GM12878 (cell line): ENCODE results near the gene FBN3. TPM values are rescaled to one million over a fixed set of nuclear protein-coding genes. Genes with fewer than 3 reads are reported as not detected.

Source experiments
- CBFB ChIP-seq: IDR thresholded peaks from 2 replicates; pipeline ENCODE4 v1.6.1; 2016; ENCODE audit warnings: antibody characterized with exemption, low read depth
- ESRRA ChIP-seq: IDR thresholded peaks from 2 replicates; pipeline ENCODE4 v1.6.1; 2012; ENCODE audit warnings: mild to moderate bottlenecking, low read length, improper control_type of control experiment
- HDAC2 ChIP-seq: fragments of 200-600 bp; sonication (generic); IDR thresholded peaks from 2 replicates; pipeline ENCODE4 v1.6.1; 2017
- HDGF ChIP-seq: fragments of 450-650 bp; IDR thresholded peaks from 2 replicates; pipeline ENCODE4 v1.6.1; 2016; ENCODE audit warnings: antibody characterized with exemption
- KDM1A ChIP-seq: fragments of 200-600 bp; sonication (generic); IDR thresholded peaks from 2 replicates; pipeline ENCODE4 v1.6.1; 2016; ENCODE audit warnings: borderline replicate concordance
- MEF2B ChIP-seq: fragments of 450-650 bp; IDR thresholded peaks from 2 replicates; pipeline ENCODE4 v1.6.1; 2018; ENCODE audit warnings: mild to moderate bottlenecking, moderate library complexity; ENCODE audit not compliant: partially characterized antibody, poor library complexity, severe bottlenecking
- MTA2 ChIP-seq: fragments of 450-650 bp; IDR thresholded peaks from 2 replicates; pipeline ENCODE4 v1.6.1; 2016; ENCODE audit warnings: low read depth, mild to moderate bottlenecking, moderate library complexity
- MXI1 ChIP-seq: fragments of 150-350 bp; IDR thresholded peaks from 2 replicates; pipeline ENCODE4 v1.6.1; 2011; ENCODE audit warnings: low read depth, mild to moderate bottlenecking, inconsistent platforms, low read length, improper control_type of control experiment
- NBN ChIP-seq: fragments of 450-650 bp; IDR thresholded peaks from 2 replicates; pipeline ENCODE4 v1.6.1; 2016
- NFXL1 ChIP-seq: fragments of 450-650 bp; IDR thresholded peaks from 2 replicates; pipeline ENCODE4 v1.6.1; 2017; ENCODE audit warnings: antibody characterized with exemption, mild to moderate bottlenecking, borderline replicate concordance
- POLR2A ChIP-seq: IDR thresholded peaks from 2 replicates; pipeline ENCODE4 v1.6.1; 2011; ENCODE audit warnings: low read depth, mild to moderate bottlenecking, low read length
- RBBP5 ChIP-seq: fragments of 200-600 bp; sonication (generic); conservative IDR thresholded peaks from 2 replicates; pipeline ENCODE4 v1.6.1; 2016
- RFX5 ChIP-seq: IDR thresholded peaks from 2 replicates; pipeline ENCODE4 v1.6.1; 2011; ENCODE audit warnings: low read depth, low read length, improper control_type of control experiment
- SMARCA5 ChIP-seq: fragments of 450-650 bp; IDR thresholded peaks from 2 replicates; pipeline ENCODE4 v1.6.1; 2017; ENCODE audit warnings: mild to moderate bottlenecking
- ZNF207 ChIP-seq: fragments of 450-650 bp; IDR thresholded peaks from 2 replicates; pipeline ENCODE4 v1.6.1; 2014; ENCODE audit warnings: antibody characterized with exemption, mild to moderate bottlenecking, borderline replicate concordance
- ZNF217 ChIP-seq: fragments of 450-650 bp; IDR thresholded peaks from 2 replicates; pipeline ENCODE4 v1.6.1; 2017; ENCODE audit warnings: antibody characterized with exemption, mild to moderate bottlenecking
- ZNF384 ChIP-seq: IDR thresholded peaks from 2 replicates; pipeline ENCODE4 v1.6.1; 2012; ENCODE audit warnings: low read depth, mild to moderate bottlenecking, low read length, improper control_type of control experiment, borderline replicate concordance
- ZSCAN29 ChIP-seq: fragments of 450-650 bp; IDR thresholded peaks from 2 replicates; pipeline ENCODE4 v1.6.1; 2017; ENCODE audit warnings: mild to moderate bottlenecking, moderate library complexity
- polyA plus RNA-seq, 11 experiments: library from polyadenylated mRNA; depleted of rRNA in 4 of 11; unstranded in 6 of 11; stranded (reverse) in 5 of 11; fragments of >200 nt; fragmentation: Nextera tagmentation in 4 of 11; fragmentation: Illumina TruSeq in 1 of 11; extraction: Ambion mirVana in 4 of 11; extraction: Trizol in 1 of 11; gene quantifications; 1 replicate in 1 of 11; 2 replicates in 10 of 11; pipeline versions ENCODE4 v1.2.1 to v1.2.3, GENCODE V29; 2011 to 2016; ENCODE audit warnings: inconsistent platforms in 2 of 11, missing spikeins in 2 of 11, low read depth in 1 of 11
- total RNA-seq, 4 experiments: library from RNA; depleted of rRNA in 3 of 4; stranded (reverse); fragments of >200 nt in 3 of 4; fragmentation: Illumina TruSeq in 1 of 4; extraction: Trizol in 1 of 4; gene quantifications; 2 replicates each; pipeline versions ENCODE4 v1.2.1 to v1.2.3, GENCODE V29; 2013 to 2021
- TF ChIP-seq, protein P1 (sequence below): fragments of 450-650 bp; IDR thresholded peaks from 2 replicates; pipeline ENCODE4 v1.6.1; 2016; ENCODE audit warnings: mild to moderate bottlenecking, moderate library complexity, borderline replicate concordance
- TF ChIP-seq, protein P2 (sequence below): fragments of 450-650 bp; IDR thresholded peaks from 2 replicates; pipeline ENCODE4 v1.6.1; 2017; ENCODE audit warnings: mild to moderate bottlenecking, moderate library complexity

FBN3 gene
- total and polyA plus RNA-seq, 10 of the 15 experiments (the other 5 are each of a cell fraction or from before 2014, with no cell fraction given), result 0.05 TPM; not detected in 9

DNA sequence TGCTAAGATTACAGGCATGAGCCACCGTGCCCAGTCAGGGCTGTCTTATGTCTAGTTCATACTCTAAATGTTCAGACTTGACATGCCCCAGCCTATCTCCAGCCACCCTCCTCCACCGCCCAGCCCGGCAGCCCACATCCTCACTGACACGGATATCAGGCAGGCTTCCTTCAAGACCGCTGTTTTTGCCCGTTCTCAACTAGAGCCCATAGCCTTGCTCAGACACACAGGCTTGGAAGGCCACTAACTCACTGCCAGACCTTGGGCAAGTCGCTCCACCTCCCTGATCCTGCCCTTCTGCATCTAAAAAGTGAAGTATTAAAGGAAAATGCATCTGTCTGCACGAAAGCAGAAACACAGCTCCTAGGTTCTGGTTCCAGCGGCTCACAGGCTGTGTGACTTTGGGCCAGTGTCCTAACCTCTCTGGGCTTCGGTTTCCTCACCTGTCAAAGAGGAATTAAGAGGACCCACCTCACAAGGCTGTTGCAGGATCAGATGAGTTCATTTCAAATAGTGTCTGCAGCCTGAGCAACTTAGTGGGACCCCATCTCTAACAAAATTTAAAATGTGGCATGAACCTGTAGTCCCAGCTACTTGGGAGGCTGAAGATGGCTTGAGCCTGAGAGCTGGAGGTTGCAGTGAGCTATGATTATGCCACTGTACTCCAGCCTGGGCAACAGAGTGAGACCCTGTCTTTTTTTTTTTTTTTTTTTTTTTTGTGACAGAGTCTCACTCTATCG lies 45.3 kb upstream of the FBN3 start (continued):
- TF ChIP-seq, protein P1, sequence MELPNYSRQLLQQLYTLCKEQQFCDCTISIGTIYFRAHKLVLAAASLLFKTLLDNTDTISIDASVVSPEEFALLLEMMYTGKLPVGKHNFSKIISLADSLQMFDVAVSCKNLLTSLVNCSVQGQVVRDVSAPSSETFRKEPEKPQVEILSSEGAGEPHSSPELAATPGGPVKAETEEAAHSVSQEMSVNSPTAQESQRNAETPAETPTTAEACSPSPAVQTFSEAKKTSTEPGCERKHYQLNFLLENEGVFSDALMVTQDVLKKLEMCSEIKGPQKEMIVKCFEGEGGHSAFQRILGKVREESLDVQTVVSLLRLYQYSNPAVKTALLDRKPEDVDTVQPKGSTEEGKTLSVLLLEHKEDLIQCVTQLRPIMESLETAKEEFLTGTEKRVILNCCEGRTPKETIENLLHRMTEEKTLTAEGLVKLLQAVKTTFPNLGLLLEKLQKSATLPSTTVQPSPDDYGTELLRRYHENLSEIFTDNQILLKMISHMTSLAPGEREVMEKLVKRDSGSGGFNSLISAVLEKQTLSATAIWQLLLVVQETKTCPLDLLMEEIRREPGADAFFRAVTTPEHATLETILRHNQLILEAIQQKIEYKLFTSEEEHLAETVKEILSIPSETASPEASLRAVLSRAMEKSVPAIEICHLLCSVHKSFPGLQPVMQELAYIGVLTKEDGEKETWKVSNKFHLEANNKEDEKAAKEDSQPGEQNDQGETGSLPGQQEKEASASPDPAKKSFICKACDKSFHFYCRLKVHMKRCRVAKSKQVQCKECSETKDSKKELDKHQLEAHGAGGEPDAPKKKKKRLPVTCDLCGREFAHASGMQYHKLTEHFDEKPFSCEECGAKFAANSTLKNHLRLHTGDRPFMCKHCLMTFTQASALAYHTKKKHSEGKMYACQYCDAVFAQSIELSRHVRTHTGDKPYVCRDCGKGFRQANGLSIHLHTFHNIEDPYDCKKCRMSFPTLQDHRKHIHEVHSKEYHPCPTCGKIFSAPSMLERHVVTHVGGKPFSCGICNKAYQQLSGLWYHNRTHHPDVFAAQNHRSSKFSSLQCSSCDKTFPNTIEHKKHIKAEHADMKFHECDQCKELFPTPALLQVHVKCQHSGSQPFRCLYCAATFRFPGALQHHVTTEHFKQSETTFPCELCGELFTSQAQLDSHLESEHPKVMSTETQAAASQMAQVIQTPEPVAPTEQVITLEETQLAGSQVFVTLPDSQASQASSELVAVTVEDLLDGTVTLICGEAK, result 0 out of 2 replicates have a peak, but pooled peaks have one; percentile 18
- no peak for TF ChIP-seq MEF2B
- peak; percentile 99 for TF ChIP-seq SMARCA5
- no peak; the same call in 1 of the 2 replicates for TF ChIP-seq ZNF384
- TF ChIP-seq RFX5, result no peak
- peak; percentile 35; the same call in 1 of the 2 replicates for TF ChIP-seq MXI1
- no peak for TF ChIP-seq RBBP5
- no peak for TF ChIP-seq ZSCAN29
- TF ChIP-seq ZNF217, result peak; percentile 94
- TF ChIP-seq HDGF, result peak; percentile 34
- TF ChIP-seq NFXL1, result no peak; the same call in 1 of the 2 replicates
- TF ChIP-seq, protein P2, sequence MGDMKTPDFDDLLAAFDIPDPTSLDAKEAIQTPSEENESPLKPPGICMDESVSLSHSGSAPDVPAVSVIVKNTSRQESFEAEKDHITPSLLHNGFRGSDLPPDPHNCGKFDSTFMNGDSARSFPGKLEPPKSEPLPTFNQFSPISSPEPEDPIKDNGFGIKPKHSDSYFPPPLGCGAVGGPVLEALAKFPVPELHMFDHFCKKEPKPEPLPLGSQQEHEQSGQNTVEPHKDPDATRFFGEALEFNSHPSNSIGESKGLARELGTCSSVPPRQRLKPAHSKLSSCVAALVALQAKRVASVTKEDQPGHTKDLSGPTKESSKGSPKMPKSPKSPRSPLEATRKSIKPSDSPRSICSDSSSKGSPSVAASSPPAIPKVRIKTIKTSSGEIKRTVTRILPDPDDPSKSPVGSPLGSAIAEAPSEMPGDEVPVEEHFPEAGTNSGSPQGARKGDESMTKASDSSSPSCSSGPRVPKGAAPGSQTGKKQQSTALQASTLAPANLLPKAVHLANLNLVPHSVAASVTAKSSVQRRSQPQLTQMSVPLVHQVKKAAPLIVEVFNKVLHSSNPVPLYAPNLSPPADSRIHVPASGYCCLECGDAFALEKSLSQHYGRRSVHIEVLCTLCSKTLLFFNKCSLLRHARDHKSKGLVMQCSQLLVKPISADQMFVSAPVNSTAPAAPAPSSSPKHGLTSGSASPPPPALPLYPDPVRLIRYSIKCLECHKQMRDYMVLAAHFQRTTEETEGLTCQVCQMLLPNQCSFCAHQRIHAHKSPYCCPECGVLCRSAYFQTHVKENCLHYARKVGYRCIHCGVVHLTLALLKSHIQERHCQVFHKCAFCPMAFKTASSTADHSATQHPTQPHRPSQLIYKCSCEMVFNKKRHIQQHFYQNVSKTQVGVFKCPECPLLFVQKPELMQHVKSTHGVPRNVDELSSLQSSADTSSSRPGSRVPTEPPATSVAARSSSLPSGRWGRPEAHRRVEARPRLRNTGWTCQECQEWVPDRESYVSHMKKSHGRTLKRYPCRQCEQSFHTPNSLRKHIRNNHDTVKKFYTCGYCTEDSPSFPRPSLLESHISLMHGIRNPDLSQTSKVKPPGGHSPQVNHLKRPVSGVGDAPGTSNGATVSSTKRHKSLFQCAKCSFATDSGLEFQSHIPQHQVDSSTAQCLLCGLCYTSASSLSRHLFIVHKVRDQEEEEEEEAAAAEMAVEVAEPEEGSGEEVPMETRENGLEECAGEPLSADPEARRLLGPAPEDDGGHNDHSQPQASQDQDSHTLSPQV, result no peak
- TF ChIP-seq POLR2A, result no peak
- 0 out of 2 replicates have a peak, but pooled peaks have one; percentile 10 for TF ChIP-seq NBN
- peak; percentile 71; the same call in 1 of the 2 replicates for TF ChIP-seq ZNF207
- 0 out of 2 replicates have a peak, but pooled peaks have one; percentile 39 for TF ChIP-seq KDM1A
- TF ChIP-seq CBFB, result peak; percentile 14; the same call in 1 of the 2 replicates
- TF ChIP-seq ESRRA, result no peak
- TF ChIP-seq MTA2, result no peak
- no peak for TF ChIP-seq HDAC2
